Measurements from ENCODE around the gene TP53AIP1.

DNA sequence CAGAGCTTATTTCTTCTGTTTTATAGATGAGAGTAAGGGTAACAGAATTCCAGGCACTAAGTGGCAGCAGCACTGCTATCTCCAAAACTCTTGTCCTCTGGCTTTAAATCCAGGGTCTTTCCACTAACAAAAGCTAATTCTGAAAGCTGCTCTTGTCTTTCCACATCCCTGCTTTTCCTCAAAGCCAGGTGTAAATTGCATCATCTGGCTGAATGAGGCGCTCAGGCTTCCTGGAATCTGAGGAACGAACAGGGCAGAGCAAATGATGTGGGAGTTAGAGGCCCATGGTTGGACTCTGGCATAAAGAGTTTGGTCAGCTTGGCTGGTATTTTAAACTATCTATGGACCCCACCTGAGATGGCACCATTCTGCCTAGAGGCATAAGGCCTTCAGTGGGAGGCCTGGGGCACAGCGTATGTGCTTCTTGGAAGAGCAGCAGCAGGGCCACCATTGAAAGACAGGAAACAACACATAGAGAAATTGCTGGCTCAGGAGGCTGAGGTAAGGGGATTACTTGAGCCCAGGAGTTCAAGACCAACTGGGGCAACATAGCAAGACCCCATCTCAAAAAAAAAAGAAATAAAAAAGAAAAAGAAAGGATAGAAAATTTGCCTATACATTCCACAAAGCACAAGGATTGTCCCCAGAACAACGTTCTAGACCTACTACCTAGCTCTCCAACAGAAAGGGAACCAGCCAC lies 49.7 kb downstream of the TP53AIP1 start:
- TF ChIP-seq SP1 (IDR thresholded peaks at IDR 0.05) (no peak), LEF1 (IDR thresholded peaks at IDR 0.05; ENCODE audit: borderline replicate concordance) (no peak), ARNT (IDR thresholded peaks at IDR 0.05) (no peak), FOXK2 (IDR thresholded peaks at IDR 0.05) (no peak), SUZ12 (IDR thresholded peaks at IDR 0.05) (no peak), FOXM1 (IDR thresholded peaks at IDR 0.05; ENCODE audit: borderline replicate concordance) (no peak), BHLHE40 (IDR thresholded peaks at IDR 0.05; ENCODE audit: borderline replicate concordance) (no peak), ZNF384 (IDR thresholded peaks at IDR 0.05) (no peak), CTBP1 (IDR thresholded peaks at IDR 0.05; ENCODE audit: borderline replicate concordance) (no peak), TARDBP (IDR thresholded peaks at IDR 0.05) (no peak), PKNOX1 (IDR thresholded peaks at IDR 0.05) (no peak), HDGF (IDR thresholded peaks at IDR 0.05; ENCODE audit: borderline replicate concordance) (no peak), FOXA1 (IDR thresholded peaks at IDR 0.05) (no peak), ELF4 (IDR thresholded peaks at IDR 0.05) (no peak)

Measured in HEK293T (cell line).